ENCODE results near the gene COQ2. TPM values are rescaled to one million over a fixed set of nuclear protein-coding genes. Genes with fewer than 3 reads are reported as not detected.
A peak's percentile ranks its signal among the peaks of the same experiment; 100 is the strongest.

COQ2 gene
- total RNA-seq, 4 donors from 2014 or later: 5.0 to 8.9 (median 5.5) TPM

- no peaks in the 10 kb centered on the region for H3K36me3 ChIP-seq
- no peaks in the 10 kb centered on the region for H3K27me3 ChIP-seq
- WGBS, 2 donors (ENCODE audit: low coverage in 1 of 2): 84 to 93% methylated on average over 3 of the region's 3 CpGs
- no peak overlapping the region for H3K4me3 ChIP-seq
- no peak overlapping the region for H3K27ac ChIP-seq
- no peaks in the 10 kb centered on the region for H3K9me3 ChIP-seq
- peaks cover 0 to 9% (median 0%) of the 10 kb centered on the region in 3 donors for H3K4me1 ChIP-seq
- ATAC-seq: no peak
- TF ChIP-seq POLR2AphosphoS5 (IDR thresholded peaks at IDR 0.05) (no peak), POLR2A (IDR thresholded peaks at IDR 0.05) (no peak), CTCF (IDR thresholded peaks at IDR 0.05) (no peak), EP300 (IDR thresholded peaks at IDR 0.05) (no peak)
These were observed 60.8 kb downstream of the COQ2 start for GRCh38 chr4:83223781-83224180.

GRCh38 chr4:83221897-83222441 lies 62.6 kb downstream of the COQ2 start:
- TF ChIP-seq CTCF (IDR thresholded peaks at IDR 0.05) (no peak), POLR2A (IDR thresholded peaks at IDR 0.05) (no peak), EP300 (IDR thresholded peaks at IDR 0.05) (no peak), POLR2AphosphoS5 (IDR thresholded peaks at IDR 0.05) (no peak)
- Histone ChIP-seq H3K36me3 (no peaks in the 10 kb centered on the region), H3K27ac (no peak overlapping the region), H3K4me1 (peaks cover 0 to 9% (median 0%) of the 10 kb centered on the region in 3 donors), H3K9me3 (no peaks in the 10 kb centered on the region), H3K27me3 (no peaks in the 10 kb centered on the region), H3K4me3 (no peak overlapping the region)
- no peak for ATAC-seq
- WGBS, 2 donors (ENCODE audit: low coverage in 1 of 2): 71 to 96% methylated on average over 1 to 6 of the region's 6 CpGs

- no peak for ATAC-seq
- no peaks in the 10 kb centered on the region for H3K9me3 ChIP-seq
- no peaks in the 10 kb centered on the region for H3K36me3 ChIP-seq
- H3K27ac ChIP-seq: no peak overlapping the region
- whole genome bisulfite sequencing, 2 donors (ENCODE audit: low coverage in 1 of 2): 57 to 59% methylated on average over 10 to 15 of the region's 16 CpGs
- no peak for TF ChIP-seq CTCF (IDR thresholded peaks at IDR 0.05)
- TF ChIP-seq POLR2AphosphoS5 (IDR thresholded peaks at IDR 0.05): peak; percentile 30
- TF ChIP-seq POLR2A (IDR thresholded peaks at IDR 0.05): no peak
- TF ChIP-seq EP300 (IDR thresholded peaks at IDR 0.05): no peak
- no peak overlapping the region for H3K4me3 ChIP-seq
- H3K27me3 ChIP-seq: no peaks in the 10 kb centered on the region
- H3K4me1 ChIP-seq: peaks cover 0 to 9% (median 0%) of the 10 kb centered on the region in 3 donors
These were observed 65.0 kb downstream of the COQ2 start for GRCh38 chr4:83219344-83220331.

GRCh38 chr4:83217721-83218522 lies 66.7 kb downstream of the COQ2 start:
- 73 to 79% methylated on average over 4 to 8 of the region's 8 CpGs for WGBS, 2 donors (ENCODE audit: low coverage in 1 of 2)
- Histone ChIP-seq H3K36me3 (no peaks in the 10 kb centered on the region), H3K4me3 (no peak overlapping the region), H3K27ac (no peak overlapping the region), H3K4me1 (peaks cover 0 to 9% (median 0%) of the 10 kb centered on the region in 3 donors), H3K27me3 (no peaks in the 10 kb centered on the region), H3K9me3 (no peaks in the 10 kb centered on the region)
- TF ChIP-seq POLR2AphosphoS5 (IDR thresholded peaks at IDR 0.05) (no peak), CTCF (IDR thresholded peaks at IDR 0.05) (no peak), POLR2A (IDR thresholded peaks at IDR 0.05) (no peak), EP300 (IDR thresholded peaks at IDR 0.05) (no peak)
- ATAC-seq: no peak

Data from gastroesophageal sphincter (tissue), 4 donors.